GM18907 (cell line): Measurements from ENCODE around the gene TM4SF4.
"Not testable (repeated sequence)": the region's sequence is repeated elsewhere in the genome, so short reads cannot be mapped to it uniquely, and the experiment has no call there.

ENCODE experiments used
- ATAC-seq: cut with Tn5 transposase; IDR thresholded peaks from one replicate; pipeline ENCODE4 v1.9.1; 2021; ENCODE audit warnings: mild to moderate bottlenecking, moderate library complexity; ENCODE audit not compliant: unreplicated experiment

TM4SF4 gene, protein sequence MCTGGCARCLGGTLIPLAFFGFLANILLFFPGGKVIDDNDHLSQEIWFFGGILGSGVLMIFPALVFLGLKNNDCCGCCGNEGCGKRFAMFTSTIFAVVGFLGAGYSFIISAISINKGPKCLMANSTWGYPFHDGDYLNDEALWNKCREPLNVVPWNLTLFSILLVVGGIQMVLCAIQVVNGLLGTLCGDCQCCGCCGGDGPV

GRCh38 chr3:149474250-149474817, at the start of gene TM4SF4:
Gene TM4SF4 (plus strand): TSS chr3:149474697. CDS start chr3:149474878, 181 bp downstream.
- ATAC-seq: no peak

DNA sequence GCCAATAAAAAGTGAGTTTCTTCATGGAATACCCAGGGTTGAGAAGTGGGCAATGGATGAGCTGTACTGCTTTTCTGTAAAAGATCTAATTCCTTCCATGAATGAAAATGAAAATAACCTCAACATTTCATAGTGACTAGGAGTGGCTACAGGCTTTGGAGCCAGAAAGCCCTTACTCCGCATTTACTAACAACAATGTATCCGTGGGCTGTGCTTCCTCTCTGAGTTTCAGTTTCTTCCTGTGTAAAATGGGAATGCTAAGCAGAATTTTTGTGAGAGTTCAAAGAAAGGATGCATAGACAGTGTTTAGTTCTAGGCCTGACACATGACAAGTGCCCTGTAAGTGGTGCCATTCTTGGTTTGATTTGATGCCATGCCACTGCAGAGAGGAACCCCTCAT, 49.6 kb upstream of the TM4SF4 start:
- ATAC-seq: no peak

DNA sequence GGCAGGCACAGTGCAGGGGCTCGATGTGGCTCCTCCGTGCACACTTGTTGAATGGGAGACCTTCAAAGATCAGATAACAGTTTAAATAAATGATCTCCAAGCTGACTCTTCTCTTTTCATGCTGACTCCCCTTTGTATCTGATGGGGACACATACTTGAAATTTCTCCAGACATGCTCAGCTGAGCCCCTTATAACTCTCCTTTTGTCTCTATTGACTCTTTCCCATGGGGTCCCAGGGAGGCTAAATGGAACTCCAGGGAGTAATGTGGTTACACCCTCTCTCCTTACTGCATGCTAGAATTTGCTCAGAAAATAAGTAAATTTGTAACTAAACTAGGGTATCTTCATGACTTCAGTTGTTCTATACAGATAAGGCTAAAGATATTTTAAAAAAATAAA, 48.2 kb upstream of the TM4SF4 start:
- no peak for ATAC-seq

DNA sequence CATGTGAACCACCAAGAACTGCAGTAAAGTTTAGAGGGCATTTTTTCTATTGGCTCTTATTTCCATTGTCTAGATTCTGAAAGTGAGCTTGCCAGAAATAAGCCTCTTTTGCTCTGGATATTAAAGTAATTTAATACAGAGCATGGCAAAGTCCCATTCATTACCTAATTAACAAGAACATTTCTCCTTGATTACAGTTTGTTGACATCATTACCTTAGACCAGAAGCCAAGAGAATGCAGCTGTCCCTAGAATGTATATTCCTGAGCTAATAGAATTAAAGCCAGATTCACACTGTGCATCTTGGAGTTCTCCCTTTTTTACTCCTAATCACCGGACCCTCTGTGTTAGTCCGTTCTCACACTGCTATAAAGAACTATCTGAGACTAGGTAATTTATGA, 46.4 kb upstream of the TM4SF4 start:
- ATAC-seq: no peak

- ATAC-seq: no peak
These were observed 44.3 kb upstream of the TM4SF4 start for GRCh38 chr3:149430216-149430615.

DNA sequence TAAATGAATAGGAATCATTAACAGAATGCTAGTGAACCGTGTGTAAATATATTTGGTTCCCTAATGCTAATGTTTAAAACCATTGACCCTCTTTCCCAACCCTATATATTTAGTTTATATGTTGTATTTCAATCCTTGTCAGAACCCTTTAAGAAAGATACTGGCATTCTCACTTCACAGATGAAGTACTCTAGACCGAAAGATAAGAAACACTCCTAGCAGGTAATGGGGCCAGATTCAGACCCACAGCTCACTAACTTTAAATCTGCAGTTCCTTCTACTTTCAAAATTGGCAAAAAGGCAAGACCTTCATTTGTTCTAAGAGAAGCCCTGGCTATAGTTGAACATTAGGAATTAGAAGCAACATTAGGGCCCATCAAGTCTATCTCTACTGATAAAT, 42.3 kb upstream of the TM4SF4 start:
- ATAC-seq: no peak

DNA sequence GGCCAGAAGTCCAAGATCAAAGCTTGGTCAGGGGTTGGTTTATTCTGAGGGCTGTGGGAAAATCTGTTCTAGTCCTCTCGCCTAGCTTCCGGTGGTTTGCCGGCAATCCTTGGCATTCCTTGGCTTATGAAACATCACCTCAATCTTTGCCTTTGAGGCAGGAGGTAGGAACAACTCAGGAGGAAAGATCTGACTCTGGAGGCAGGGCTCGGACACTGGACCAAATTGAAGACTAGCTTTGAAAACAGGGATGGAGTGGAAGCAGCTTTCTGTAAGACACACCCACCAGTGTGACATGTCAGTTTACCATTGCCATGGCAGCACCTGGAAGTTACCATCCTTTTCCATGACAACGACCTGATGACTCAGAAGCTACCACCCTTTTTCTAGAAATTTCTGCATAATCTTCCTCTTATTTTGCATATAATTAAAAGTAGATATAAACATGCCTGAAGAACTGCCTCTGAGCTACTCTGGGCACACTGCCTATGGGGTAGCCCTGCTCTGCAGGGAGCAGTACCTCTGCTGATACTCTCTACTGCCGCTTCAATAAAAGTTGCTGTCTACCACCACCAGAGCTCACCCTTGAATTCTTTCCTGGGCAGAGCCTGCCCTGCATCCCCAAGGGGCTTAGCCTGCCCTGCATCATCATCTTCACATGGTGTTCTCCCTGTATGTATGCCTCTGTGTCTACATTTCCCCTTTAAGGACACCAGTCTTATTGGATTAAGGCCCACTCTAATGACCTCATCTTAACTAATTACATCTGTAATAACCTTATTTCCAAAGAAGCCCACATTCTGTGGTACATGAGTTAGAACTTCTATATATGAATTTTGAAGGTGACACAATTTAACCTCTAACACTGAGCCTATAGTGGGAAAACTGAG, 38.3 kb upstream of the TM4SF4 start:
- ATAC-seq: no peak

GRCh38 chr3:149437286-149437685, 37.2 kb upstream of the TM4SF4 start:
- no peak for ATAC-seq

DNA sequence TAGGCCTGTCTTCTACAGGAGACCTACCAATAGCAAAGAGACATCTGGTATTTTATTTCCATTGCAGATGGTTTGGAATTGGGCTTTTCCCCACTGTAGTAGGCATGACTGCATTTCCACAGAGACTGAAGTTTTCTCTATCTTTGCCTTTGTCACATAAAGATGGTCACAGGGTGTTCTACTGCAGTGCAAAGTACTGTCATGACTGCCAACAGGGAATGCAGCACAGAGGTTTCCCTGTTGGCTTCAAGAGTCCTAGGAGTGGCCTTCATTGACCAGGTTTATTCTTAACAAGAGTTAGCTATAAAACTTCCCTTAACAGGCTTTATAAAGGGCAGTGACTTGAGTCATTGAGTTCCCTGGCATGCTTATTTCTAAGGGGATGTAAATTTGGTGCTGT, 36.8 kb upstream of the TM4SF4 start:
- no peak for ATAC-seq

- ATAC-seq: no peak
These were observed 35.5 kb upstream of the TM4SF4 start for GRCh38 chr3:149438981-149439380.

DNA sequence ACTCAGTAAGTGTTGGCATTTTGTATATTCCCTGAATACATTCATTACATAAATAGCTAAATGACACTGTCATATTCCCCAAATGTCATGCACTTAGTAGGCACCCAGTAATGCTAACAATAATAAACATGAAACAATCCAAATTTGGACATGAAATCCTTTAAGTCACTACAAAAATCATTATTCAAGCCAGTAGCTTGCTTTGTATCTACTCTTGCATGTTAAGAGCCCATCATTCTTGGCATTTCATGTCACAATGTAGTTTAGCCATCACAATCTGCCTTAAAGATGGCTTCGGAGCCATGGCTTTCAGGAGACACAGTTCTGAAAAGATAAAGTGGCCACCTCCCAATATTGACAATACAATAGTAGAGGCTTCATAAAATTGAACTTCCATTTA, 32.9 kb upstream of the TM4SF4 start:
- no peak for ATAC-seq

- no peak for ATAC-seq
These were observed 32.5 kb upstream of the TM4SF4 start for GRCh38 chr3:149442043-149442442.

DNA sequence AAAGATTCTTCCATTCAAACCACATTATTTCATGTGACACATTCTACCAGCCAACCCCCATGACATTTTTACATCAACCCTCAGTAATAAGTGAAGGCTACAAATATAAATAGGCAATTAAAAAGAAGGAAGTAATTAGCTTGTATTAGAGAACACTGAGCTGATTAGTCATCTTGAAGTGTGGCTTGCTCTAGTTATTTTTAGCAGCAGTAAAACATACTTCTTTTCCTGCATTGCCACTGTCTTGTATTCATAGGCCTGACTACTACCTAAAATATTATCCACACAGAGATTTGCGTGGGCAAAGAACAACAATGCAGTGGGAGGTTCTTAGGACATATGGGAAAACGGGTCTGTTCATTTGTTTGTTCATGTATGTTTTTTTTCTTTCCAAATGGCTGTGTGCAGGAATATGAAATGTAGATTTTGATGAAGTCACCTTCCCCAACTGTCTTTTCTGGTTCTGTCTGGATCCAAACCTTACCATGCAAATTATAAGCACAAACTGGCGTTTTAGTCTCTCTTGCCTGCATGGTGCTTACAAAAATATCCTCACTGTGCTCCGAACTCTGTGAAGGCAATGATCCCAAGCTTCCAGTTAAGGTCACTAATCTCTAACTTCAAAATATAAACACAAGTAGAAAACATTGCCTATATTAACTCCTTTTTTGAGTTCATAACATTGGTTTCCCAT, 31.5 kb upstream of the TM4SF4 start:
- no peak for ATAC-seq

DNA sequence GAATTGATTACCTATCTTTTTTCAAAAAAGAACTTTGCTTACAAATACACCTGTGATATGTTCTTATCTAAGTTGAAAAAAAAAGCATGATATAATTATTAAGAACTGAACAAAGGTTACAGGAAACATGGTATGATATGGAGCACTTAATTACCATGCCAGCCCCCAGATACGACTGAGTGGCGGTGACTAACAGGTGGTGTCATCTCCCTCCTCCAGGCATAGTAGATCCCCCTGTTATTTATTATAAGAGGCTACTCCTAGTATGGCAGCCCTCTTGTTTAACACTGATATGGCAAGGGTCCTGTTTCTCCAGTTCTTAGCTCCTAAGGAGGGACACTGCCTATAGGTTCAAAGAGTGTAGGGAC, 31.0 kb upstream of the TM4SF4 start:
- ATAC-seq: no peak

DNA sequence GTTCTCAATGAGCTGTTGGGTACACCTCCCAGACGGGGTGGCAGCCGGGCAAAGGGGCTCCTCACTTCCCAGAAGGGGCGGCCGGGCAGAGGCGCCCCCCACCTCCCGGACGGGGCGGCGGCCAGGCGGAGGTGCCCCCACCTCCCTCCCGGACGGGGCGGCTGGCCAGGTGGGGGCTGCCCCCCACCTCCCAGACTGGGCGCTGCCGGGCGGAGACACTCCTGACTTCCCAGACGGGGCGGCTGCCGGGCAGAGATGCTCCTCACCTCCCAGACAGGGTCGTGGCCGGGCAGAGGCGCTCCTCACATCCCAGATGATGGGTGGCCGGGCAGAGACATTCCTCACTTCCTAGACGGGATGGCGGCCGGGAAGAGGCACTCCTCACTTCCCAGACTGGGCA, 29.6 kb upstream of the TM4SF4 start:
- ATAC-seq: not testable (repeated sequence)

- no peak for ATAC-seq
These were observed 26.1 kb upstream of the TM4SF4 start for GRCh38 chr3:149448331-149448831.

- ATAC-seq: no peak
These were observed 25.3 kb upstream of the TM4SF4 start for GRCh38 chr3:149449182-149449581.

- ATAC-seq: no peak
These were observed 24.7 kb upstream of the TM4SF4 start for GRCh38 chr3:149449799-149450198.

GRCh38 chr3:149450281-149450680, 24.2 kb upstream of the TM4SF4 start:
- ATAC-seq: no peak

DNA sequence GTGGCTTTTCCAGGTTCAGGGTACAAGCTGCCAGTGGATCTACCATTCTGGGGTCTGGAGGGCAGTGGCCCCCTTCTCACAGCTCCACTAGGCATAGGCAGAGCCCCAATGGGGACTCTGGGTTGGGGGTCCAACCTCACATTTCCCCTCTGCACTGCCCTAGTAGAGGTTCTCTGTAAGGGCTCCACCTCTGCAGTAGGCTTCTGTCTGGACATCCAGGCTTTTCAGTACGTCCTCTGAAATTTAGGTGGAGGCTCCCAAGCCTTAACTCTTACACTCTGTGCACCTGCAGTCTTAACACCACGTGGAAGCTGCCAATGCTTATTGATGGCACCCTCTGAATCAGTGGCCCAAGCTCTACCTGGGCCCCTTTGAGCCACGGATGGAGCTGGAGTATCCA, 22.5 kb upstream of the TM4SF4 start:
- ATAC-seq: no peak

GRCh38 chr3:149453140-149453805, 21.2 kb upstream of the TM4SF4 start:
- ATAC-seq: no peak
